ENCODE measurements around the gene B2M.
A peak's percentile ranks its signal among the peaks of the same experiment; 100 is the strongest.
"Not testable (repeated sequence)": the region's sequence is repeated elsewhere in the genome, so short reads cannot be mapped to it uniquely, and the experiment has no call there.

B2M gene

GRCh38 chr15:44726568-44727484, 15.5 kb downstream of the B2M start:
- peak; percentile 92 for DNase-seq

- peak; percentile 49 for DNase-seq
These were observed 16.3 kb downstream of the B2M start for GRCh38 chr15:44727485-44728231.

DNA sequence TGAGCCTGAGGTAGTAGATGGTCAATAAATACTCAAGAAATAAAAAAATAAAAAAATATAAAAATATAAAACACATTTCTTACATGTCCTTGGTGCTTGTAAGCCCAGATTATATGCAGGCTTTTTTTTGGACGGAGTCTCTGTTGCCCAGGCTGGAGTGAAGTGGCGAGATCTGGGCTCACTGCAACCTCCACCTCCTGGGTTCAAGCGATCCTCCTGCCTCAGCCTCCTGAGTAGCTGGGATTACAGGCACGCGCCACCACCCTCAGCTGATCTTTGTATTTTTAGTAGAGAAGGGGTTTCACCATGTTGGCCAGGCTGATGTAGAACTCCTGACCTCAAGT, 16.9 kb downstream of the B2M start:
- DNase-seq = not testable (repeated sequence)

- DNase-seq = peak; percentile 97
These were observed 17.5 kb downstream of the B2M start for GRCh38 chr15:44728576-44729407.

DNA sequence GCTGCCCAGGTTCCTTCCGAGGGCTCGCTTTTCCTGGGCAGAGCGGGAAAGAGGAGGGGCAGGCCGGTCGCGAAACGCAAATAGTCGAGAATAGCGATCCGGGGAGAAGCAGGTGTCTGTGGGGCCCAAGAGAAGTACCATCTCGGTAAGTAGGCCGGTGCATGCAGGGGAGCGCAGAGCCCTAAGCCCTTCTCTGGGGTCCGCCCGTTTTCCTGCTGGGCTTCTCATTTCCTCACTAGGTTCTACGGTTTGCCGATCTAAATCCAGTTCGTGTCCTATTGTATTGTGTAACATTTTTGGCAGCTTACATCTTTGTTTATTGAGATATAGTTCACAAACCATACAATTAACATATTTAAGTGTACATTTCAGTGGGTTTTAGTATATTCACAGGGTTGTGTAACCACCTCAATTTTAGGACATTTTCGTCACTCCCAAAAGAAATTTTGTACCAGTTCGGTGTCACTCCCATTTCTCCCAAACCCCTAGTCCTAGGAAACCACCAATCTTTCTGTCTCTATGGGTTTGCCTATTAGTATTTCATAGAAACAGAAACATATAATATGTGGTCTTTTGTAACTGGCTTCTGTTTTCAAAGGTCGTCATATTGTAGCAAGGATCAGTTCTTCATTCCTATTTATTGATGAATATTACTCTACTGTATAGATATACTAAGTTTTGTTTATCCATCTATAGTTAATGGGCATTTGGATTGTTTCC, 18.3 kb downstream of the B2M start:
- peak; percentile 78 for DNase-seq

GRCh38 chr15:44734839-44735481, 23.6 kb downstream of the B2M start:
- no peak for DNase-seq

DNA sequence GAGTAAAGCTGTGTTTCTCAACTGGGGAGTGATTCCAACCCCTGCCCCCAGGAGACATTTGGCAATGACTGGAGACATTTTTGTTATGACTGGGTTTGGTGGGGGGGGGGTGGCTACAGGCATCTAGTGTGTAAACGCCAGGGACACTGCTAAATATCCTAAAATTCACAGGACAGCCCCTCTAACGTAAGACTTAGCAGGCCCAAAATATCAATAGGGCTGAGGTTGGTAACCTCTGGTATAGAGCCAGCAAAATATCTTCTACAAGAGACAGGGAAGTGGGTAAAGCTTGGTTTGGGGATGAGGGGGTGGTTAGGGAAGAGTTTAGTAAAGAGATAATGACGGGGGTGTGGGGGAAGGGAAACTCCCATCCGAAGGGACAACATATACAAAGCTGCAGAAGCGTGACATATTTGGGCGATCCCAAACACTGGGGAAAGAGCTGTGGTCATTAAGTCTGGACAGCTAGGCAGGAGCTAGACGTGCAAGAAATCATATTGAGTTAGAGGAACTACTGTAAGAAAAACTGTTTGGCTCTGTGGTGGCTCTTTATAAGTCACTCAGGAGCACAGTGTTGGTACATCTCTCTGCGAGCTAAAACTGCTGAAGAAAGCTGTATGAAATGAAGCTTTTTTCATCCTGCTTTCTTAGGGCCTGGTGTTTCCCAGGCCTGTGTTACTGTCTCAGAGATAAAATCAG, 24.3 kb downstream of the B2M start:
- no peak for DNase-seq

DNA sequence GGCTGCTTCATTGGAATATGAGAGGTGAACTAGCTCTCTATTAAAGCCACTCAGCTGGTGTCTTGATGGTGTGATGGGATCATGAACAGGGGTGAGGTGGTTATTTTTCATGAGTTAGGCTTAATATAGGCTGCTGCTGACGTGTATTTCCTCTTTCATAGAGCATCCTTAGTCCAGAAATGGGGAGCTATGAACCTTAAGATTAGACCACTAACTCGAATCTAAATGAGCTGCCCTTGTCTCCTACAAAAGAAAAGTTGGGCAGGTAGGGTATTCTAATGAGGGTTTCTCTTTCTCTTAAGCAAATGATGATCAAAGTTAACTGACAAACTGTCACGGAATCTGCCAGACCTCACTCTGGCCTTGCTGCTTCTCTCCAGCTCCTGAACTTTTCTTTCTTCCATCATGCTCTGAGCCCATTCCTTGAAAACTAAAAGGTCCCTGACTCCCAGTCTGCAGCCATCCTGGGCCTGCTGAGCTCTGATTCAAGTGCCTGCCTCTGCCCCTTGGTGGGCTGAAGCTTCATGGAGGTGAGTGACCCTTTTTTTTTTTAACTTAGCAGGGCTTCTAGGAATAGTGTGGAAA, 25.0 kb downstream of the B2M start, which contains the start of gene TRIM69:
TSS of gene TRIM69 (plus strand) at position 348 of the 585 bp plus-strand sequence. CDS start at position 525, 177 bp downstream.
- no peak for DNase-seq

DNA sequence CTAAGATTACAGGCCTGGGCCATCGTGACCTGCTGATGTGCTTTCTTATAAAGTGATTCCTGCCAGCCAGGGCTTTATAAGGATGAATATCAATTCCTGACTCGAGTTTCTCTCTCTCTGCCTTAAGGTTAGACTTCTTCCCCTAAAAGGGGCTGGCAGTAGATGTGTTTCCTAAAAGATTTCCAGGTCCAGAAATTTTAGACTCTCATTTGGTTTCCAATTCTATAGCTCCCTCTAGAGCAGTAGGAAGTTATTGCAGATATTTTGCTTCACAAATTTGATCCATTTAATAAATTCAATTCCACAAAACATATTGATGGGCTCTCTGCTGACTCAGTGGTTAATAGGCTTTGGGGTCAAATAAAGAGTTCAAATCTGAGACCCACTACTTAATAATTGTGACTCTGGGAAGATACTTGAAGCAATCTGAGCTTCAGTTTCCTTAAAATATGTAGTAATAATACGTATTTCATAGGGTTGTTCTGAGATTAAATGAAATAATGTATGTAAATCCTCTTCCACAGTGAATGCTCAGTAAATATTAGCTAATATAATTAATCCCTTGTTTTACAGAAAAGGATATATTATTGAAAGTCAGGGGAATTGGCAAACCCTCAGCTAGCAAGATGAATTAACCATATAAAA, 27.1 kb downstream of the B2M start:
- peak; percentile 66 for DNase-seq

DNA sequence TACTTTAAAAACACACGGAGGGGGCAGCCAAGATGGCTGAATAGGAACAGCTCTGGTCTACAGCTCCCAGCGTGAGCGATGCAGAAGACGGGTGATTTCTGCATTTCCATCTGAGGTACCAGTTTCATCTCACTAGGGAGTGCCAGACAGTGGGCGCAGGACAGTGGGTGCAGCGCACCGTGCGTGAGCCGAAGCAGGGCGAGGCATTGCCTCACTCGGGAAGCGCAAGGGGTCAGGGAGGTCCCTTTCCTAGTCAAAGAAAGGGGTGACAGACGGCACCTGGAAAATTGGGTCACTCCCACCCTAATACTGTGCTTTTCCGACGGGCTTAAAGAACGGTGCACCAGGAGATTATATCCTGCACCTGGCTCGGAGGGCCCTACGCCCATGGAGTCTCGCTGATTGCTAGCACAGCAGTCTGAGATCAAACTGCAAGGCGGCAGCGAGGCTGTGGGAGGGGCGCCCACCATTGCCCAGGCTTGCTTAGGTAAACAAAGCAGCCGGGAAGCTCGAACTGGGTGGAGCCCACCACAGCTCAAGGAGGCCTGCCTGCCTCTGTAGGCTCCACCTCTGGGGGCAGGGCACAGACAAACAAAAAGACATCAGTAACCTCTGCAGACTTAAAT, 28.0 kb downstream of the B2M start:
- not testable (repeated sequence) for DNase-seq

DNA sequence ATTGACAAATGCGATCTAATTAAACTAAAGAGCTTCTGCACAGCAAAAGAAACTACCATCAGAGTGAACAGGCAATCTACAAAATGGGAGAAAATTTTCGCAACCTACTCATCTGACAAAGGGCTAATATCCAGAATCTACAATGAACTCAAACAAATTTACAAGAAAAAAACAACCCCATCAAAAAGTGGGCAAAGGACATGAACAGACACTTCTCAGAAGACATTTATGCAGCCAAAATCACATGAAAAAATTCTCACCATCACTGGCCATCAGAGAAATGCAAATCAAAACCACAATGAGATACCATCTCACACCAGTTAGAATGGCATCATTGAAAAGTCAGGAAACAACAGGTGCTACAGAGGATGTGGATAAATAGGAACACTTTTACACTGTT, 32.1 kb downstream of the B2M start:
- not testable (repeated sequence) for DNase-seq

- DNase-seq = no peak
These were observed 42.0 kb downstream of the B2M start for GRCh38 chr15:44753345-44753744.

DNA sequence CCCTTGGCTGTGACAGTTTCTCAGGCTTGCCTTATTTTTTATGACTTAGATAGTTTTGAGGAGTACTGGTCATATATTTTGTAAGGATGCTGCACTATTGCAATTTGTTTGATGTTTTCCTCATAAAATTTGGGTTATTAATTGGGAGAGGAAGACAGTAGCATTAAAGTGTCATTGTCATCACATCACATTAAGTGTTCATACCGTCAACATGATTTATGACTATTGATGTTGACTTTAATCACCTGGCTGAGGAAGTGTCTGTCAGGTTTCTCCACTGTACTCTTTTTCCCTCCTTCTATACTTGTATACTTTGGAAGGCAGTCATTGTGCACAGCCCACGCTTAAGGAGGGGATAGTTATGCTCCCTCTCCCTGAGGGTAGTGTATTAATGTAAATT, 51.9 kb downstream of the B2M start:
- peak; percentile 46 for DNase-seq

DNA sequence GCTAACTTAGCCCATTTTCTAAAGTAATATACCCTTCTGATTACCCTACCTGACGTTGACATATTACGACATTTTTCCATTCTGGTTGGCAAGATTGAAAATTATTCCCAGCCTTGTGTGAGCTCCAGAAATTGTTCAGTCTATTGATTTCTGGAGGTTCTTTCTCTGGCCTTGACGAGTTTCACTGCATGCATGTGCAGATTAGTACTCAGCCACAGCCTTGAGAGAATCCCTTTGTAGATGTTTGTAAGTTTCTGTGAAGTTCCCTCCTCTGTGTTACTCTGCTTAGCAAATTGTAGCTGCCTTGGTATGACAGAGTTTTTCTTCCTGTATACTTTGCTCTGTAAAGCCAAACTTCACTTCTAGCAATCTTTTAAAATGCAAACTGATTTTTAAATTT, 52.5 kb downstream of the B2M start:
- DNase-seq = no peak

DNA sequence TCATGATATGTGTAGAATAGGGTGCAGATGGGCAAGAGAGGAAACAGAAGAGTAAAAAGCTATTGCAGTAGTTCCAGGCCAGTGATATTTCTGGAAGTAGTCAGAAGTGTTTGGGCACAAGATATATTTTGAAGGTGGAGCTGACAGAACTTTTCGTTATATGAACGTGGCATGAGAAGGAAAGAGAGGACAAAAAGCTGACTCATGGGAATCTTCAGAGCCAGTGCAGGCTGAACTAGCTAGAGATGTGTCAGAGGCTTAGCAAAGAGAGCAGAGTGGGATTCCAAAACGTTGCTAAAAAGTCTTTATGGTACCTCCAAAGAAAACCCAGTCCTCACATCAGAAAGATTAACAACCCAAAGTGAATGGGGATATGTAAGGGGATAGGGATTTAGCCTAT, 53.7 kb downstream of the B2M start:
- DNase-seq = no peak

Measured in DMS53 (cell line).